ENCODE results near the gene LDHAL6A. TPM values are rescaled to one million over a fixed set of nuclear protein-coding genes. Genes with fewer than 3 reads are reported as not detected.
A peak's percentile ranks its signal among the peaks of the same experiment; 100 is the strongest.

The LDHAL6A gene
- total and polyA plus RNA-seq, 2 of the 13 experiments (the other 11 are each of a cell fraction or from before 2014, with no cell fraction given): not detected

DNA sequence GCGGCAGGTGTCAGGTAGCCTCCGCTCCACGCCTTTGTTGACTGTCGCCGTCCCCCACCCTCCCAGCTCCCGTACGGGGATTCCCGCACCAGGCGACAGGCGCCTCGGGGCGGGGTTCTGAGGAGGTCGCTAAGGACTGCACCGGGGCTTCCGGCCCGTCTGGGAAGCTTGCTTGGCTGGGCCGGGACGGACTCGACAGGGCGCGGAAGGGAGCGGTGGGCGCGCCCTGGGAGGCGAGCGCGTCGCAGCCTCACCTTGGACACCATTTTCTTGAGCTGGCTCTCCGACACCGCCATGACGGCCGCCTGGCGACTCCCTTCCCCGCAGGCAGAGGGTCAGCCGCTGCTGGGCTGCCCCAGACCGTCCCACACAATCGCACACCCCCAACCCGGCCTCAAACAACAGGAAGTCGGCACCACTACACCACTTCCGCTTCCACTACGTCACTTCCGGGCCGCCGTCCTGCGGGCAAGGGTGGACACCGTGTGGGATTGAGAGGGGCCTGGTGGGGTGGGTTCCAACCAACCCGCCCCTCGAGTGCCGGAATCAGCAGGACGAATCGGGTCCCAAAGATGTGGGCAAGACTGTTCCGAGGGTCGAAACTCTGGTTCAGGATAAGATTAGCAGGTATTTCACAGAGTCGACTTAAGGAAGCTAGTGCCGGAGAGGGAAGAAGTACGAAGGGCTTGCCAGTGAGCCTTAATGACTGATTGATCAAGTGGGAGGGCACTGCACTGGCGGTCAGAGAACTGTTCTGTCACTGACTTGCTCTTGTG, 71.1 kb downstream of the LDHAL6A start, which contains the start of gene TSG101 (continued):
- TF ChIP-seq, protein P1, sequence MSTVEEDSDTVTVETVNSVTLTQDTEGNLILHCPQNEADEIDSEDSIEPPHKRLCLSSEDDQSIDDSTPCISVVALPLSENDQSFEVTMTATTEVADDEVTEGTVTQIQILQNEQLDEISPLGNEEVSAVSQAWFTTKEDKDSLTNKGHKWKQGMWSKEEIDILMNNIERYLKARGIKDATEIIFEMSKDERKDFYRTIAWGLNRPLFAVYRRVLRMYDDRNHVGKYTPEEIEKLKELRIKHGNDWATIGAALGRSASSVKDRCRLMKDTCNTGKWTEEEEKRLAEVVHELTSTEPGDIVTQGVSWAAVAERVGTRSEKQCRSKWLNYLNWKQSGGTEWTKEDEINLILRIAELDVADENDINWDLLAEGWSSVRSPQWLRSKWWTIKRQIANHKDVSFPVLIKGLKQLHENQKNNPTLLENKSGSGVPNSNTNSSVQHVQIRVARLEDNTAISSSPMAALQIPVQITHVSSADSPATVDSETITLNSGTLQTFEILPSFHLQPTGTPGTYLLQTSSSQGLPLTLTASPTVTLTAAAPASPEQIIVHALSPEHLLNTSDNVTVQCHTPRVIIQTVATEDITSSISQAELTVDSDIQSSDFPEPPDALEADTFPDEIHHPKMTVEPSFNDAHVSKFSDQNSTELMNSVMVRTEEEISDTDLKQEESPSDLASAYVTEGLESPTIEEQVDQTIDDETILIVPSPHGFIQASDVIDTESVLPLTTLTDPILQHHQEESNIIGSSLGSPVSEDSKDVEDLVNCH (CRISPR knock-in tag; IDR thresholded peaks at IDR 0.05): no peak
- TF ChIP-seq MZF1 (CRISPR knock-in tag; IDR thresholded peaks at IDR 0.05; ENCODE audit: borderline replicate concordance): no peak
- peak; percentile 94 for TF ChIP-seq ZNF598 (CRISPR knock-in tag; IDR thresholded peaks at IDR 0.05; ENCODE audit: borderline replicate concordance)
- peak; percentile 71 for TF ChIP-seq ZC3H13 (CRISPR knock-in tag; IDR thresholded peaks at IDR 0.05)
- peak; percentile 39; the same call in 1 of the 2 replicates for TF ChIP-seq BRCA1 (CRISPR knock-in tag; IDR thresholded peaks at IDR 0.05)
- TF ChIP-seq NKX3-1 (CRISPR knock-in tag; IDR thresholded peaks at IDR 0.05): peak; percentile 24; the same call in 1 of the 2 replicates
- no peak for TF ChIP-seq MTA3 (CRISPR knock-in tag; IDR thresholded peaks at IDR 0.05)
- TF ChIP-seq ZNF784 (CRISPR knock-in tag; IDR thresholded peaks at IDR 0.05; ENCODE audit: borderline replicate concordance): peak; percentile 94
- TF ChIP-seq, protein P2, sequence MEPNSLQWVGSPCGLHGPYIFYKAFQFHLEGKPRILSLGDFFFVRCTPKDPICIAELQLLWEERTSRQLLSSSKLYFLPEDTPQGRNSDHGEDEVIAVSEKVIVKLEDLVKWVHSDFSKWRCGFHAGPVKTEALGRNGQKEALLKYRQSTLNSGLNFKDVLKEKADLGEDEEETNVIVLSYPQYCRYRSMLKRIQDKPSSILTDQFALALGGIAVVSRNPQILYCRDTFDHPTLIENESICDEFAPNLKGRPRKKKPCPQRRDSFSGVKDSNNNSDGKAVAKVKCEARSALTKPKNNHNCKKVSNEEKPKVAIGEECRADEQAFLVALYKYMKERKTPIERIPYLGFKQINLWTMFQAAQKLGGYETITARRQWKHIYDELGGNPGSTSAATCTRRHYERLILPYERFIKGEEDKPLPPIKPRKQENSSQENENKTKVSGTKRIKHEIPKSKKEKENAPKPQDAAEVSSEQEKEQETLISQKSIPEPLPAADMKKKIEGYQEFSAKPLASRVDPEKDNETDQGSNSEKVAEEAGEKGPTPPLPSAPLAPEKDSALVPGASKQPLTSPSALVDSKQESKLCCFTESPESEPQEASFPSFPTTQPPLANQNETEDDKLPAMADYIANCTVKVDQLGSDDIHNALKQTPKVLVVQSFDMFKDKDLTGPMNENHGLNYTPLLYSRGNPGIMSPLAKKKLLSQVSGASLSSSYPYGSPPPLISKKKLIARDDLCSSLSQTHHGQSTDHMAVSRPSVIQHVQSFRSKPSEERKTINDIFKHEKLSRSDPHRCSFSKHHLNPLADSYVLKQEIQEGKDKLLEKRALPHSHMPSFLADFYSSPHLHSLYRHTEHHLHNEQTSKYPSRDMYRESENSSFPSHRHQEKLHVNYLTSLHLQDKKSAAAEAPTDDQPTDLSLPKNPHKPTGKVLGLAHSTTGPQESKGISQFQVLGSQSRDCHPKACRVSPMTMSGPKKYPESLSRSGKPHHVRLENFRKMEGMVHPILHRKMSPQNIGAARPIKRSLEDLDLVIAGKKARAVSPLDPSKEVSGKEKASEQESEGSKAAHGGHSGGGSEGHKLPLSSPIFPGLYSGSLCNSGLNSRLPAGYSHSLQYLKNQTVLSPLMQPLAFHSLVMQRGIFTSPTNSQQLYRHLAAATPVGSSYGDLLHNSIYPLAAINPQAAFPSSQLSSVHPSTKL (CRISPR knock-in tag; IDR thresholded peaks at IDR 0.05): peak; percentile 63
- TF ChIP-seq ZBTB10 (CRISPR knock-in tag; IDR thresholded peaks at IDR 0.05; ENCODE audit: borderline replicate concordance): 0 out of 2 replicates have a peak, but pooled peaks have one; percentile 50
- TF ChIP-seq CSRNP1 (CRISPR knock-in tag; IDR thresholded peaks at IDR 0.05): peak; percentile 78; the same call in 1 of the 2 replicates
- TF ChIP-seq ZNF468 (CRISPR knock-in tag; IDR thresholded peaks at IDR 0.05): no peak

Measured in HepG2 (cell line).